GM19035 (cell line): ENCODE data around the gene SMTN.
"Not testable (repeated sequence)": the region's sequence is repeated elsewhere in the genome, so short reads cannot be mapped to it uniquely, and the experiment has no call there.

Source experiments
- ATAC-seq: cut with Tn5 transposase; IDR thresholded peaks from one replicate; pipeline ENCODE4 v1.9.1; 2021; ENCODE audit not compliant: unreplicated experiment

The SMTN gene

GRCh38 chr22:31103111-31103510 lies 22.0 kb downstream of the SMTN start:
- no peak for ATAC-seq

GRCh38 chr22:31103899-31104694 lies 23.0 kb downstream of the SMTN start:
- ATAC-seq: no peak

DNA sequence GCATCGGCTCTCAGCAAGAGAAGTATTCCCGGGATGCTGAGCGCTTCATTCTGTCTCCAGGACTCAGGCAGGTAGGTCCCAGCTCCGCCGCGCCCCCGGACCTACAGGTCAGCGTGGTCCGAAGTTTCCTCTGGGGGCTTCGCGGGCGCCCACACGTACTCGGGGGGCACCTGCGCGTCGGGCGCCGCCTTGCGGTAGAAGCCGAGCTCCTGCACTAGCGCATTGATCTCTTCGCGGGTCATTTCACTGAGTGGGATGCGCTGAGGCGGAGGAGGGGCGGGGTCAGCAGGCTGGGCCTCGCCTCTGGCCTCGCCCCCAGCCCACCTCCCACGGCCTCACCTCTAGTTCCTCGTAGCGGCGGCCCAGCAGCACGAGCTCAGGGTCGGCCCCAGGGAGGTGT lies 23.8 kb downstream of the SMTN start:
- no peak for ATAC-seq

DNA sequence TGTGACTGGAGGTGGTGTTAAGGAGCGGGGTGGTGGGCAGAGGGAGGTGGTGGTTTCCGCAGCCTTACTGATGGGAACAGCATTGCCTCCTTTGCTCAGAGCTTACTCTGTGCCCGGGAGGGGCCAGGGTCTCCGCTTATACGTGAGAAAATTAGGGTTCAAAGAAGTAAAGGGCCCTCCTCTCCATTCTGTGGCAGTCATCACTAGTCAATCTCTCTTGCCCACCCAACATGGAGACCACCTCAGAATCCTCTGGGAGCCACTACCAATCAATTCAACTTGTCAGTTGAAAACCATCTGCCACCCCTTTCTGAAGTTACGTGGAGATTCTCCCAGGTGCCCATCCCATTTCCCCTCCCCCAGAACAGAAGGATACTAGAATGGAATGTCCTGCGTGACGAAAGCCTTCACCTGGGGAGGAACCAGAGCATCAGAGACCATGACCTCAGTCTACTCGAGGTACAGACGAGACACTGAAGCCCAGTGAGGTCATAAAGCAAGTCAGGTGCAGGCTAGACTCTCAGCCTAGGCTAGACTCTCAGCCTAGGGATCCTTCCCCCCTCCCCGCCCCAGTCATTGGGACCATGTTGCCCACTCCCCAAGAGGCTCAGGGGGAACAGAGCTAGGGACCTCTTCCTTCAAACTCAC lies 24.3 kb downstream of the SMTN start:
- no peak for ATAC-seq

DNA sequence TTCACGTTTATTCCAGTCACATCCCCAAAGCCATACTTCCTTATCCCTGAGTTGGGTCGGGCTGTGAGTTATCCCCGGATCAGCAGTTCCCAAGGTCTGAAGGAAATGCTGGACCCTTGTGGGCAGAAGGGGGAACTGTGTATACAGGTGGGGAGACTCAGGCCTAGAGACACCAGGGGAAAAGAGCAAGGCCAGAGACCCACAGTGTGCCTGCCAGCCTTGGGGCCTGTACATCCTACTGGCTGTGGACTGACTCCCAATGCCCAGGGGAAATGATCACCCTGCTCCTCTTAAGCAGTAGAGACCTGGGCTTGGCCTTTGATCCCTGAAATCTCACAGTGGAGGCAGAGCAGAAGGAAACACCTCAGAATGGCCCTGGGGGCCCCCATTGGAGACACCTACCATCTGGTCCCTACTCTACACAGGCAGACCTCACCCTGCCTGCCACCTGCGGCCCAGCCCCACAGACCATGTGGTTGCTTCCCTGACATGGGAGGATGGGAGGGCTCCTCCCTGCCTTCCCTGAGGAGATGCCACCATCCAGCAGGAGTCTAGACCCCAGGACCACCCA lies 25.0 kb downstream of the SMTN start:
- ATAC-seq: no peak

- no peak for ATAC-seq
Measured at GRCh38 chr22:31106731-31107177, 25.6 kb downstream of the SMTN start.

DNA sequence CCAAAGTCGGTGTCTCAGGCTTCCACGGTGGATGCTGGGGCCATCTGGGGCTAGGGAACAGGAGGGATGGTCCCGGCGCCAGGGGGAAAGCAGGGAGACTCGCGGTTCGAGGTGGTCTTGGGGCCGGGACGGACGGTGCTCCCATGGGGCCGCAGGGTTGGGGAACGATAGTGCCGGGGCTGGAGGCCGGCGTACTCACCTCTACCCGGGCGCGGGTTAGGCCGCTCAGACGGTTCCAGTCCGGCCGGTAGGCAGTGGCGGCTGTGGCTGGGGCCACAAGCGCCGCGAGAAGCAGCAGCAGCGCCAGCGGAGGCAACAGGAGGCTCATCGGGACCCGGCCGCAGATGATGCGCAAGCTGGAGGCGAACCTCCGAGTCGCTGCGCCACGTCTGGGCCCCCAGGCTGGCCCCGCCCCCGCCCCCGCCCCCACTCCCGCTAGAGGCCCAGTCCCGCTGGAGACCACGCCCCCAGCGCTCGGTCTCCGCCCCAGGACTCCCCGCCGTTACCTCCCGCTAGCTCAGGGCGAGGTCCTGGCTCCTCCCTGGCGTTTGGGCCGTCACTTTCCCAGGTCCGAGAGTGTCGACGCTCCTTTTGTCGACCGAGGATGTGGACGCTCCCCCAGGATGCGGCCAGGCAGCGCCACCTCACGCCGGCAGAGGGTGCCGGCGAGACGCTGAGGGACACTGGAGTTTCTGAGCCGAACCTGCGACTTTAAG lies 26.2 kb downstream of the SMTN start, which contains the start of gene SELENOM:
TSS of gene SELENOM (minus strand) at position 391 of the 716 bp plus-strand sequence. CDS start at position 328, 63 bp downstream.
- peak; percentile 83 for ATAC-seq

GRCh38 chr22:31107894-31108218 lies 26.7 kb downstream of the SMTN start:
- ATAC-seq: peak; percentile 29

DNA sequence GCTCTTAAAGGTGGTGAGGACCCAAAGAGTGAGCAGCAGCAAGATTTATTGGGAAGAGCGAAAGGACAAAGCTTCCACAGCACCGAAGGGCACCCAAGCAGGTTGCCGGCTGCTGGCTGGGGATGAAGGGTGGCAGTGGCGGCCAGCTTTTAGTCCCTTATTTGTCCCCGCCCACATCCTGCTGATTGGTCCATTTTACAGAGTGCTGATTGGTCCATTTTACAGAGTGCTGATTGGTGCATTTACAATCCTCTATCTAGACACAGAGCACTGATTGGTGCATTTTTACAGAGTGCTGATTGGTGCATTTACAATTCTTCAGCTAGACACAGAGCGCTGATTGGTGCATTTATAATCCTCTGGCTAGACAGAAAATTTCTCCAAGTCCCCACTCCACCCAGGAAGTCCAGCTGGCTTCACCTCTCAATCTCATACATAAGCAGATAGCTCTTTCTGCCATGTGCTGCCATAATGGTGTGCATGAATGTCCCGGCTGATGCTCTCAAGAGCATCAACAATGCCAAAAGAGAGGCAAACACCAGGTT lies 31.5 kb downstream of the SMTN start:
- ATAC-seq: not testable (repeated sequence)

DNA sequence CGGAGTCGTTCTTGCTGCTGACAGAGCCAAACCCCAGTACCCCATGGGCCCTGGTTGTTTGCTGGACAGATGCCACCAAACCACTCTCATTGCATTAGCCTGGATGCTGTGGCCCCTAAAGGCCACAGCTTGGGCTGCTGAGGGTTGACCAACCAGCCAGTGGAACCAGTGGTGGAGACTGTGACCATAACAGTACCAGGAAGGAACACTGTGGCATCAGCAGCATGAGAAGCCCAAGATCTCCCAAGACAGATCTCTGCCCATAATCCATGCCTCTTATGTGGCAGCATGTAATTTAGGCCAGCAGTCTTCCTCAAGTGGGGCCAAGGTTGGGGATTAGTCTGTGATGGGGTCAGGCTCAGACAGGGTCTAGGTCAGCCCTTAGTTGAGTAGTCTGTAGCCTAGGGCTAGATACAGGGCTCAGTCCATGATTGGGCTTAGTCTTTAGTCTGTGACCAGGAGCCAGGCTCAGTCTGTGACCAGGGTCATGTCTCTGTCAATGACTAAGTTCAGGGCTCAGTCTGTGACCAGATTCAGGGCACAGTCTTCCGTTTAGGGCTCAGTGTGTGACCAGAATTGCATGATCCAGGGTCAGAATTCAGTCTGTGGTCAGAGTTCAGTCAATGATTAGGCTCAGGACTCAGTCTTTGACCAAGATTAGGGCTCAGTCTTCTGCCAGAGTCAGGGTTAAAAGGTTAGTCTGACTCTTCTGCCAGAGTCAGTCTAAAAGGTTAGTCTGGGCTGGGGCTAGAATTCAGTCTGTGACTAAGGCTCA lies 37.1 kb downstream of the SMTN start:
- ATAC-seq: no peak

DNA sequence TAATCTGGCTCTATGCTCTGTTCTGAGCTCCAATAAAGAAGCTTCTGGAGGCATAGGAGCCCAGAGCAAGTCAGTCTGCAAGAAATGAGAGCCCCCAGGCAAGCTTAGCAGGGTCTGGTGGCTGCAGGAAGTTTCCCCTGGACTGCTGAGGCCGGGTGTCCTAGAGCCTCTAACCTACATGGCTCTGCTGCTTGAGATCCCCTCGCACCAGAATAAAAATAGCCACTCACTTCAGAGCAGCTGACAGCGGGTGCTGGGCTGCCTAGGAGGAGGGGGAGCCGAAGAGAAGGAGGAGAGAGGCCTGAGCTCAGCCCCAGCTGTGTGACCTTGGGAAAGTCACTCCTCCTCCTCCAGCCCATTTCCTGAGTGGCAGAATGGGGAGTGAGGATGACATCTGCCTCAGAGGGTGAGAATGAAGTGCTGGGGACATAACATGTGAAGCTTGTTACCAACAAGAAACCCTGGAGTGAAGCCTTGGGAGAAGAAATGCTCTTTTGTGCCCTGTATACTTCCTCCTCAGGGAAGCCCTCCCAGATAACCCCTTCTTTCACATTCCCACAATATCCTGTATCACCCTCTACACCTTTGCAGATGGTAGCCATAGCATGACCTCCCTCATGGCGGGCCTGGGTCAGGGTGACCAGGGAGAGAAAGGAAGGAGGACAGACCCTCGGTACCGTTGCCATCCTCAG lies 38.1 kb downstream of the SMTN start:
- ATAC-seq: no peak

DNA sequence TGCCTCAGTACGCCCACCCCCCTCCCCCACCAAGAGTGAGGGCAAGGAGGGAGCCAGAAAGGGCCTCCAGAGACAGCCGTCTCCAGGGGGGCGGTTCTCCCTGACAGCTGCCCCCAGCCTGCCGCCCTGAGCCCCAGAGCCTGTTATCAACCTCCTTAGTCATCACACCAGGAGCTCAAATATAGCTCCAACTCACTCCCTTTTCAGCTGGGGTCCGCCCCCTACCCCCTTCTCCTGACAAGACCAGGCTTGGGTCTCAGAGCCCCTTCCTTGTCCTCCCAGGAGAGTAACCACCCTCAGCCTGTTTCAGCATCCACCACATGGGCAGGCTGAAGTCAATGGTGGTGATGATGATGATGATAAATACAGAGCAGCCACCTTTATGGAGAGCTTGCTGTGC lies 39.1 kb downstream of the SMTN start:
- no peak for ATAC-seq

- no peak for ATAC-seq
Measured at GRCh38 chr22:31120642-31121041, 39.5 kb downstream of the SMTN start.

DNA sequence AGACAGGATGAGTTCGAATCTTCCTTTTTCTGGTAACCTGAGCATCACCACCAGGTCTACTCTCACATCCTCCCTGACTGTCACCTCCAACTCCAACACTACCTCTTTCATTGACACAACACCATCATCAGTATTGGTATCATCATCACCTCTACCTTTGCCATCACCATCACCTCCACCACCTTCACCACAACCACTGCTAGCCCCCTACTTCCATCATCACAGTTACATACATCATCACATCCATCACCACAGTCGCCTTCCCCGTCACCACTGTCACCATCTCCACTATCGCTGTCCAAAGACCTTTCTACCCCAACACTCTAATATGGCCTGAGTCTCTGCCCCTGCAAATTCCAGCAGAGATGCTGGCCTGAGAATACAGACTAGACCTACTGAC lies 40.3 kb downstream of the SMTN start:
- ATAC-seq: no peak

DNA sequence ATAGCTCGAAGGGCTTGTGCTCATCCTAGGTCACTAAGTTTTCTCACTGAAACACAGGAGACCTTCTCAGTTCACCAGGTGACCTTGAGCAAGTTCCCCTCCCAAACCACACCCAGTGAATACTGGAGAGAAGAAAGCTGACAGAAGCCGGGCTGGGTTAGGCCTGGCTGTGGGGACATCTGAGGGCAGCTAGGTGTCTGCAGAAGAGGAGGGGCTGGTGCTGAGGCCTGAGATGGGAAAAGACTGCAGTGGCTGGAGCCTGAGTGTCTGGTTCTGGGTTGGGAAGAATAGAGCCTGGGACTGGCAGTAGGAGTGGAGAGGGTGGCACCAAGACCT lies 41.0 kb downstream of the SMTN start:
- ATAC-seq: no peak

- ATAC-seq: no peak
Measured at GRCh38 chr22:31122532-31123291, 41.6 kb downstream of the SMTN start, which contains the start of gene INPP5J. Gene INPP5J, plus strand, starts transcription at chr22:31122966. Its CDS starts 49 bp downstream, at chr22:31123015.

DNA sequence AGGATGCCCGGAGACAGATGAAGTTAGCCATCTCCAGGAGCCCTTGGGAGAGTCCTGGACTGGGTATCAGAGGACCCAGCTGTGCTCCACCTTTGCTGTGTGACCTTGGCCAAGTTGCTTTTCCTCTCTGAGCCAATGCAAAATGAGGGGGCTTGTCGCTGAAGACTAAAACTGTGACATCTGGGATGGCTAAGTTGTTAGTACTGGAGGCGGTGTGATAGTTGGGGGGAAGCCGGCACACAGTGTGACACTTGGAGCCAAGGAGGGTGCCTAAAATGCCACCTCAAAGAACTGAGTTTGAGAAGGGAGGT lies 42.1 kb downstream of the SMTN start:
- ATAC-seq: no peak

- no peak for ATAC-seq
Measured at GRCh38 chr22:31124290-31124689, 43.2 kb downstream of the SMTN start.

DNA sequence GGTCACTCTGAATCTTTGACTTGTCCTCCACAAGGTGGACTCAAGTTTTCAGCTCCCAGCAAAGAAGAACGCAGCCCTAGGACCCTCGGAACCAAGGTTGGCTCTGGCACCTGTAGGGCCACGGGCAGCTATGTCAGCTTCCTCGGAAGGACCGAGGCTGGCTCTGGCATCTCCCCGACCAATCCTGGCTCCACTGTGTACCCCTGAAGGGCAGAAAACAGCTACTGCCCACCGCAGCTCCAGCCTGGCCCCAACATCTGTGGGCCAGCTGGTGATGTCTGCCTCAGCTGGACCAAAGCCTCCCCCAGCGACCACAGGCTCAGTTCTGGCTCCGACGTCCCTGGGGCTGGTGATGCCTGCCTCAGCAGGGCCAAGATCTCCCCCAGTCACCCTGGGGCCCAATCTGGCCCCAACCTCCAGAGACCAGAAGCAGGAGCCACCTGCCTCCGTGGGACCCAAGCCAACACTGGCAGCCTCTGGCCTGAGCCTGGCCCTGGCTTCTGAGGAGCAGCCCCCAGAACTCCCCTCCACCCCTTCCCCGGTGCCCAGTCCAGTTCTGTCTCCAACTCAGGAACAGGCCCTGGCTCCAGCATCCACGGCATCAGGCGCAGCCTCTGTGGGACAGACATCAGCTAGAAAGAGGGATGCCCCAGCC lies 43.8 kb downstream of the SMTN start:
- no peak for ATAC-seq
